GM23248 (cell line): ENCODE results near the gene UST. TPM values are rescaled to one million over a fixed set of nuclear protein-coding genes. Genes with fewer than 3 reads are reported as not detected.

Source experiments
- DNase-seq: peaks from one replicate; pipeline ENCODE4 v3.0.0-alpha.2; 2015
- H2AFZ ChIP-seq: fragments of 200-600 bp; sonication (generic); 2 replicates; pipeline ENCODE4 v1.6.1; 2016; ENCODE audit warnings: antibody characterized with exemption
- H3F3A ChIP-seq: fragments of 200-600 bp; sonication (generic); 2 replicates; pipeline ENCODE4 v1.6.1; 2016; ENCODE audit warnings: mild to moderate bottlenecking, antibody characterized with exemption, mixed run types; ENCODE audit not compliant: insufficient read depth
- H3K27ac ChIP-seq: fragments of 200-600 bp; sonication (generic); 2 replicates; pipeline ENCODE4 v1.5.1; 2016; ENCODE audit warnings: mild to moderate bottlenecking
- H3K27me3 ChIP-seq: fragments of 200-600 bp; sonication (generic); replicated peaks from 2 replicates; pipeline ENCODE4 v1.6.1; 2016; ENCODE audit warnings: mild to moderate bottlenecking; ENCODE audit not compliant: insufficient read depth
- H3K36me3 ChIP-seq: fragments of 200-600 bp; sonication (generic); 2 replicates; pipeline ENCODE4 v1.6.1; 2016; ENCODE audit warnings: low read depth, mild to moderate bottlenecking
- H3K4me1 ChIP-seq: fragments of 200-600 bp; sonication (generic); 2 replicates; pipeline ENCODE4 v1.6.1; 2016; ENCODE audit warnings: mild to moderate bottlenecking; ENCODE audit not compliant: insufficient read depth
- H3K4me2 ChIP-seq: fragments of 200-600 bp; sonication (generic); one replicate; pipeline ENCODE4 v1.6.1; 2016; ENCODE audit warnings: mild to moderate bottlenecking; ENCODE audit not compliant: unreplicated experiment
- H3K4me3 ChIP-seq: fragments of 200-600 bp; sonication (generic); 2 replicates; pipeline ENCODE4 v1.5.1; 2016; ENCODE audit warnings: mild to moderate bottlenecking
- H3K79me2 ChIP-seq: fragments of 200-600 bp; sonication (generic); 2 replicates; pipeline ENCODE4 v1.6.1; 2016; ENCODE audit warnings: mild to moderate bottlenecking; ENCODE audit not compliant: insufficient read depth
- H3K9ac ChIP-seq: fragments of 200-600 bp; sonication (generic); 2 replicates; pipeline ENCODE4 v1.6.1; 2016; ENCODE audit warnings: mild to moderate bottlenecking
- H3K9me2 ChIP-seq: fragments of 200-600 bp; sonication (generic); 2 replicates; pipeline ENCODE4 v1.6.1; 2016; ENCODE audit warnings: mixed run types, mild to moderate bottlenecking, moderate library complexity; ENCODE audit not compliant: insufficient read depth
- H3K9me3 ChIP-seq: fragments of 200-600 bp; sonication (generic); one replicate; pipeline ENCODE4 v1.6.1; 2017; ENCODE audit warnings: low read depth
- H4K20me1 ChIP-seq: fragments of 200-600 bp; sonication (generic); 2 replicates; pipeline ENCODE4 v1.6.0; 2016; ENCODE audit not compliant: insufficient read depth
- EZH2 ChIP-seq: fragments of 200-600 bp; sonication (generic); IDR thresholded peaks from 2 replicates; pipeline ENCODE4 v1.6.1; 2018; ENCODE audit warnings: antibody characterized with exemption, mild to moderate bottlenecking; ENCODE audit not compliant: insufficient read depth, poor library complexity, severe bottlenecking
- EZH2phosphoT487 ChIP-seq: fragments of 200-600 bp; sonication (generic); IDR thresholded peaks from 2 replicates; pipeline ENCODE4 v1.6.1; 2018; ENCODE audit warnings: antibody characterized with exemption, moderate library complexity, mild to moderate bottlenecking, low read depth; ENCODE audit not compliant: insufficient read depth
- WGBS, 2 experiments: methylation state at CpG; one replicate each; pipeline ENCODE4 v1.1.6; 2015 to 2017; ENCODE audit warnings: low lambda C conversion rate in 2 of 2, low coverage in 1 of 2; ENCODE audit errors: missing lambda C conversion rate in 2 of 2; 5-methylcytosine and 5-hydroxymethylcytosine counted together
- in situ Hi-C: fragments of 300-500 bp; cut with MboI; formaldehyde crosslinking; loops from 2 replicates; pipeline ENCODE4 v1.15.0; 2020
- polyA plus RNA-seq: library from polyadenylated mRNA; unstranded; fragments of >200 nt; fragmentation: Nextera tagmentation; extraction: Ambion mirVana; gene quantifications from 2 replicates; pipeline ENCODE4 v1.2.1, GENCODE V29; 2016
- total RNA-seq: library from RNA; depleted of rRNA; stranded (reverse); fragments of >200 nt; shearing (Covaris generic); gene quantifications from 2 replicates; pipeline ENCODE4 v1.2.3, GENCODE V29; 2014

Gene UST
- total and polyA plus RNA-seq, 2 experiments from 2014 or later: 10.1 to 23.3 TPM

DNA sequence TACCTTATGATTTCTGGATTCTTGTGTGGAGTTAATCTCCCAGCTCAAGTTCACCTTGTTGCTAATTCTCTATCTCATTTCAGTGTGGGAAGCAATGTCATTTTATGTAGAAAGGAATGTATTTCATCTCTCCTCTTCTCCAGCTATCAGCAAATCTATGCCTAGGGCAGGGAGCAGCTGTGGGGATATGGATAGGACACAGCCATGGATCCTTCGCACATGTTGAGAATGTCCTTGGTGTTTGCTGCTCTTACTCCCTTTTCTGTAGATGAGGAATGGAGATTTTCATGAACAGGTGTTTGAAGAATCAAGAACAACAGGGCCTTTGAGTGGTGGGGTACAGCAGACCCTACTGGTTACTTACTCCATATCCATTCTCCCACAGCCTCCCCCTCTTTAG, 182.0 kb downstream of the UST start:
- Histone ChIP-seq H3F3A (0 out of 2 replicates have a peak, but pooled peaks cover 6% of the 10 kb centered on the region), H3K27ac (no peak overlapping the region), H3K4me3 (no peak overlapping the region), H3K9me3 (no peaks in the 10 kb centered on the region), H4K20me1 (no peaks in the 10 kb centered on the region), H3K79me2 (peaks cover 14% of the 10 kb centered on the region; the same call in 1 of the 2 replicates), H3K9ac (no peak overlapping the region), H3K36me3 (no peaks in the 10 kb centered on the region), H3K9me2 (no peaks in the 10 kb centered on the region), H3K4me1 (peaks cover 12% of the 10 kb centered on the region), H2AFZ (no peak overlapping the region), H3K27me3 (no peaks in the 10 kb centered on the region), H3K4me2 (no peak overlapping the region)
- WGBS, 2 experiments: 89 to 100% methylated on average over 1 of the region's 1 CpG
- TF ChIP-seq EZH2phosphoT487: no peak
- no peak for TF ChIP-seq EZH2
- in situ Hi-C loops: no loop called here
- DNase-seq: no peak

- peaks cover 38% of the 10 kb centered on the region for H3K4me1 ChIP-seq
- no peak overlapping the region for H3K4me3 ChIP-seq
- H3K9me3 ChIP-seq: no peaks in the 10 kb centered on the region
- H3K36me3 ChIP-seq: no peaks in the 10 kb centered on the region
- no peak overlapping the region for H3K27ac ChIP-seq
- peaks cover 36% of the 10 kb centered on the region for H3F3A ChIP-seq
- H3K79me2 ChIP-seq: 0 out of 2 replicates have a peak, but pooled peaks cover 11% of the 10 kb centered on the region
- in situ Hi-C loops: no loop called here
- no peaks in the 10 kb centered on the region; the same call in 1 of the 2 replicates for H4K20me1 ChIP-seq
- 77 to 96% methylated on average over 1 of the region's 1 CpG for WGBS, 2 experiments
- no peak for TF ChIP-seq EZH2phosphoT487
- no peak for TF ChIP-seq EZH2
- DNase-seq: no peak
- H3K9me2 ChIP-seq: no peaks in the 10 kb centered on the region
- no peak overlapping the region for H3K4me2 ChIP-seq
- H2AFZ ChIP-seq: no peak overlapping the region
- H3K27me3 ChIP-seq: no peaks in the 10 kb centered on the region
- H3K9ac ChIP-seq: no peak overlapping the region
Measured at GRCh38 chr6:148932208-148932607, 185.4 kb downstream of the UST start.

- Histone ChIP-seq H3K4me2 (no peak overlapping the region), H3K9me2 (no peaks in the 10 kb centered on the region), H3K9ac (no peak overlapping the region), H3F3A (peaks cover 37% of the 10 kb centered on the region), H3K27ac (no peak overlapping the region), H3K4me1 (peaks cover 38% of the 10 kb centered on the region), H3K27me3 (no peaks in the 10 kb centered on the region), H3K4me3 (no peak overlapping the region), H4K20me1 (no peaks in the 10 kb centered on the region; the same call in 1 of the 2 replicates), H3K36me3 (no peaks in the 10 kb centered on the region), H3K79me2 (0 out of 2 replicates have a peak, but pooled peaks cover 16% of the 10 kb centered on the region), H2AFZ (no peak overlapping the region), H3K9me3 (no peaks in the 10 kb centered on the region)
- in situ Hi-C loops: no loop called here
- no peak for TF ChIP-seq EZH2
- no peak for TF ChIP-seq EZH2phosphoT487
- 78 to 80% methylated on average over 4 of the region's 4 CpGs for WGBS, 2 experiments
- no peak for DNase-seq
Measured at GRCh38 chr6:148932731-148933130, 185.9 kb downstream of the UST start.

- peaks cover 37% of the 10 kb centered on the region for H3F3A ChIP-seq
- no peaks in the 10 kb centered on the region for H3K9me2 ChIP-seq
- H3K9me3 ChIP-seq: no peaks in the 10 kb centered on the region
- 0 out of 2 replicates have a peak overlapping the region, but pooled peaks have one; percentile 8 for H3K9ac ChIP-seq
- peak; percentile 83 for DNase-seq
- no peaks in the 10 kb centered on the region for H3K27me3 ChIP-seq
- H3K27ac ChIP-seq: peak overlapping the region; percentile 40
- peak overlapping the region; percentile 75 for H3K4me2 ChIP-seq
- in situ Hi-C loops: no loop called here
- peaks cover 38% of the 10 kb centered on the region for H3K4me1 ChIP-seq
- 0 out of 2 replicates have a peak, but pooled peaks cover 24% of the 10 kb centered on the region for H3K79me2 ChIP-seq
- no peak overlapping the region for H2AFZ ChIP-seq
- no peak overlapping the region for H3K4me3 ChIP-seq
- TF ChIP-seq EZH2 (no peak), EZH2phosphoT487 (no peak)
- no peaks in the 10 kb centered on the region; the same call in 1 of the 2 replicates for H4K20me1 ChIP-seq
- WGBS, 2 experiments: 28 to 32% methylated on average over 4 of the region's 4 CpGs
- no peaks in the 10 kb centered on the region for H3K36me3 ChIP-seq
Measured at GRCh38 chr6:148934539-148934938, 187.7 kb downstream of the UST start.

DNA sequence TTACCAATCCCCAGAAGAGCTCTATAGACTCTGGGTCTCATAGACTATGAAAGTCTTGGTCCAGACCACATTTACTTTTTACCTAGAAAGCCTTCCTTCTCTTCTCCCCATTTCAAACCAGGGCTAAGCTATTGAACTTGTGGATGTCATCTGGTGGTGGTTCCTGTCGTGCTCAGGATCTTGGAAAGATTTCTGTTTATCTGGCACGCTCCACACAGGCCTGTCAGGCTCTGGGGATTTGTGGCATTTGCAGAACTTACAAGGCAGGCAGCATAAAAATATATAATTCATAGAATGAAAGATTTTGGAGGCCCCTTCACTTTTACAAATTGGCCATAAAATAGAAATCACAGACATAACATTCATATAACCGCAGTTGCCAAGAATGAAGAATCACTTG, 188.1 kb downstream of the UST start:
- TF ChIP-seq EZH2 (no peak), EZH2phosphoT487 (no peak)
- Histone ChIP-seq H3K4me2 (peak overlapping the region; percentile 75), H3K36me3 (no peaks in the 10 kb centered on the region), H3K27ac (peak overlapping the region; percentile 40), H4K20me1 (no peaks in the 10 kb centered on the region; the same call in 1 of the 2 replicates), H3K79me2 (0 out of 2 replicates have a peak, but pooled peaks cover 24% of the 10 kb centered on the region), H3K4me3 (no peak overlapping the region), H3K4me1 (peaks cover 38% of the 10 kb centered on the region), H2AFZ (no peak overlapping the region), H3K27me3 (no peaks in the 10 kb centered on the region), H3K9me2 (no peaks in the 10 kb centered on the region), H3K9me3 (no peaks in the 10 kb centered on the region), H3F3A (peaks cover 37% of the 10 kb centered on the region), H3K9ac (0 out of 2 replicates have a peak overlapping the region, but pooled peaks have one; percentile 8)
- in situ Hi-C loops: no loop called here
- 28 to 29% methylated on average over 3 of the region's 3 CpGs for WGBS, 2 experiments
- DNase-seq: peak; percentile 49
